ENCODE data around the gene SLC9B2.

The SLC9B2 gene

DNA sequence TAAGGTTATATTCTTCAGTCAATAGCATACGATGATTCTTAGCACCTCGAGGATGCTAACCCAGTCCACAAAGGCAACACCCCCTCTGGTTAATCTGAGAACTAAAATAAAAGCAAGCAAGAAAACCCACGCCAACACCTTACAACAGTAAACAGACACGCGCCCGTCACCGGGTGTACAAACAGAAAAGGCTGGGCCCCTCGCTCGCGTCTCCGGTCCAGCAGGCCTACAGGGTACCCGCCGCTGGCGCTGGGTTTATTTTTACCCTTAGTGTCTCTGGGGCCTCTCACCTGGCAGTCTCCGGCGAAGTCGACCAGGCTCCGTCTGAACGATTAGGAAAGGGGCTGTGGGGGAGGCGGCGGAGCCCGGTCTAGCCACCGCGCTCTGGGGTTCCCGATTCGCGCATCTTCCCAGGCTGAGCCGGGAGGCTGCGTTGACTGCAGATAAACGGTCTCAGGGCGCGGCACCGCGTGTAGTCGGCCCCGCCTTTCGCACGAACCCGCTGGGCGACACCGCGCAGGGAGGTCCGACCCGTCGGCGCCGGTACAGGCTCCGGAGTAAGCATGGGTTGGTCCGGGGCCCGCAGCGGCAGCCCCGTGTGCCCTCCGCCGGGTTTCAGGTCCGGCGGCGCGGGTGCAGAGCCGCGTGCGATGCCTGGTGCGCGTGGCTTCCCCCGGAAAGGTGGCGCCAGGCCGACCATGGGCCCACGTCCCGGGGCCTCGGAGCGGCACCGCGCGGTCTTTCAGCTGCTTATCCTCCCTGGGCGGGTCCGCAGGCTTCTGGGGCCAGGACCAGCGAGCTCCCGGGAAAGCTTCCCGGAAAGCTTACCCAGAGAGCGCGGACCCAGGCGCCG is 441 bp downstream of the SLC9B2 start:
- DNase-seq (ENCODE audit: low read depth) = peak; percentile 45

DNA sequence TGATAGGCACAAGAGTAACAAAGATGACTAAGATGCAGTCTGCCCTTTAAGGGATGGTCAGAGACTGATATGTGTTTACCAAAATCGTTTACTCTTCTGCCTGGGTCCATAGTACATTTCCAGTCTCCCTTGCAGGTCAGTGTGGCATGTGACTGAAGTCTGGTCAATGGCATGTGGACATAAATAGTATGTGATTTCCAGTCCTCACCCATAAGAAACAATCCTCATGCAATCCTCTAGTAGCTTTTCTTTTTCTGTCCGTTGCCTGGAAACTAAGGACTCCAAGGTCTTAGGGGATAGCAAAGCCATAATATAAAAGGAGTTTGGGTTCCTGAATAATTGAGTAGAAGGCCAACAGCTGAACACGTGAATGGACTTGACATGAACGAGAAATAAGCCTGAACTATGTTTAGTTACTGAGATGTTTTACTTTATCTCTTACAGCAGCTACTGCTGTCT is 1.1 kb downstream of the SLC9B2 start:
- no peak for DNase-seq (ENCODE audit: low read depth)

DNA sequence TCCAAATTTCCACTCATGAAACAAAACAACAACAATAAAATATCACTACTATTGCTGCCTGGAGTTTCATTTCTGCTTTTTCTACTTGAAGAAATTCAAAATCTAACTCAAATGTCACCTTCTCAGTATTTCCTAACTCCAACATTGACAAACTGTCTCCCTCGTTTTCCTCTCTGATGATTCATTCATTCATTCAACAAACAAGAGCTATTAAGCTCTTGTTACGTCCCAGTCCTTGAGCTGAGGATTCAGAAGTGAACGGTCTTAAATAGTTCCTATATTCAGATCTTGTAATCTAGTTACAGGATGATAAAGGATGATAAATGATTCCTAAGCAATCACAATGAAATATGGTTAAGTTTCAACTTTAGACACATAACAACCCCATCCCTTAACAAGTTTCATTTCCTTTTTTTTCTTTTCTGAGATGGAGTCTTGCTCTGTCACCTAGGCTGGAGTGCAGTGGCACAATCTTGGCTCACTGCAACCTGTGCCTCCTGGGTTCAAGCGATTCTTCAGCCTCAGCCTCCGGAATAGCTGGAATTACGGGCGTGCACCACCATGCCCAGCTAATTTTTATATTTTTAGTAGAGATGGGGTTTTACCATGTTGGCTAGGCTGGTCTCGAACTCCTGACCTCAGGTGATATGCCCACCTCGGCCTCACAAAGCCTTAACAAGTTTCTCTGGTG is 1.7 kb downstream of the SLC9B2 start:
- DNase-seq (ENCODE audit: low read depth) = no peak

DNA sequence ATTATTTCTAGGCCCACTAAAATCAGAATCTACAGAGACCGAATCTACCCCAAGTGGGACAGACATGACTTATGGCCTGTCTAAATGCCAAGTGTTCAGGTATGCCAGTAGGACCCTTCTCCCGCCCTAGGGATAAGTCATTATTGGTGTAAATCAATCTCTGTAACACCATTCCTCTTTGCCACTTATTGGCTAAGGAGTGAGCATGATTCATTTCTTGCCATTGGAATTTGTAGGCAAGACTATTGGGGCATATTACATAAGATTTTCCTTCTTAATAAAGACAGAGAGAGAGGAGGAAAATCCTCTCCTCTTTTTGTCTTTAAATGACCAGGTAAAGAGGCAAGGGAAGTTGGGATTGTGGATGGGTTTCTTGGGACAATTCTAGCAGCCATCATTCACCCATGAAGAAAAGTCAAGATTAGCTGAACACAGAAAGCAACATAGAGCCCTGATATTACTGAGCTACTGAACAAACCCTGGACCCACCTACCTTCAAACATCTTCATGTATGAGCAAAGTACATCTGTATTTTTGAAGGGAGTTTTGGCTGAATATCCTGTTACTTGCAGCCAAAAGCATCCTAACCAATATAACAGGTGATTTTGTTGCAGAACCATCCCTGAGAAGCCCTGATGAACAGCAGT is 2.6 kb downstream of the SLC9B2 start:
- no peak for DNase-seq (ENCODE audit: low read depth)

DNA sequence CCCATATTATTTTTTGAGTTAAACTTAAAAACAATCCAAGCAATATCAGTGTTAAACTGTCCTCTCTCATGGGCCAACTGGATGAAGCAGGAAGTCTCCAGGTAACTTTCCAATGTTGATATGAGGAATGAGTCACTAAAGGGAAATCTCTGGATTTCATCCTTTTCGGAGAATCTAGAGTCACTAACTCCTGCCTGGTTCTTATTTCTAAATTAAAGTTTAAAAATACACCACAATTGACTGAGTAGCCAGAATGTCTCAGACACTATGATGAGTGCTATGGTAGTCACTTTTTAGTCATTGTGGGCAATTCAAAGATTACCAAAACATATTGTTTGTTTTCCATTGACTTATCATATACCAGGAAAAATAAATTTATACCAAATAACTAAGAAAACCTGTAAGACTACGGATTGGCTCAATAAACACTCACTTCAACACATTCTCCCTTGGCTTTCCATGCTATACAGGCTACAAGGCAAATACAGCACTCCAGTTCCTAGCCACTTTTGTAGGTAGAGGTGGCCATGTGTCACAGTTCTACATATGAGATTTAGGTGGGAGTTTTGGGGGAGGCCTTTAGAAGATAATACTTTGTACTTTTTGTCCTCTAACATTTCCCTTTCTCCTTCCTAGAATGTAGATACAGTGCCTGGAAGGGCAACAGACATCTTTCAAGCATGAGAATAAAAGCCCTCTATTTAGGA is 8.6 kb downstream of the SLC9B2 start:
- DNase-seq (ENCODE audit: low read depth) = no peak

DNA sequence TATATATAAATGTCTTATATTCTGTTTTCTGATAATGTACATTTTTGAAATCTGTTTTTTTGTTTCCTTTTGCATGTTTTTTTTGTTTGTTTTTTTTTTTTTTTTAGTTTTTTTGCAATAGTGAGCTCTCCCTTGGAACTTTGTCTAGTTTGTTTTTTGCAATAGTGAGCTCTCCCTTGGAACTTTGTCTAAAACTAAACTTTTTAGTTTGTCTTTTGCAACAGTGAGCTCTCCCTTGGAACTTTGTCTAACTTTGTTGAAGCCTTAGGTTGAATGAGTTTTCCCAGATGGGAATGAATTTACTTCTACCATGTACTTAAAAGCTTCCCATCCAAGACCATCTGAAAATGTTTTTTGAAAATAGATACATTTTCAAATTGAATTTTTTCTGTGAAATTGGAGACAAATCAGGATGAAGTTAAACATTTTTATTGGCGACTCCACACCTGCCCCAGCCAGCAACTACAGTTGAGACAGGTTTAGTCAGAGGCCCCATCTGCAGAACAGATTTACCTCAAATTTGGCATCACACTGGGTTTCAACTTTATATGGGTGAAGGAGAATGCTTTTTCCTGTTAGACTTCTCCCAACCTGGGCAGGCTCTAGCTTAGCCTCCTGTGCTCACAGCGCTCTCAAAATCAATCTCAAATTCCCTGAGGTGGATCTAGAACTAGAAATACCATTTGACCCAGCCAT is 16.0 kb downstream of the SLC9B2 start:
- no peak for DNase-seq (ENCODE audit: low read depth)

DNA sequence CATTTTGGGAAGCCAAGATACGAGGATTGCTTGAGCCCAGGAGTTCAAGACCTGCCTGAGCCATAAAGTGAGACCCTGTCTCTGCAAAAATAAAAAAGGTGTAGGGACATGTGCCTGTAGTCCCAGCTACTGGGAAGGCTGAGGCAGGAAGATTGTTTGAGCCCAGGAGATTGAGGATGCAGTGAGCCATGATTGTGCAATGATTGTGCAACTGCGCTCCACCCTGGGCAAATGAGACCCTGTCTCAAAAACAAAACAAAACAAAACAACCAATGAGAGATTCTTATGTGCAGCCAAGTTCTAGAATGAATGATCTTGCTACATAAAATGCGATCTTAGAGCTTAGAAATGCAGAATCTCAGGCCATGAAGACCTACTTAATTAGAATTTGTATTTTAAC is 22.5 kb downstream of the SLC9B2 start:
- no peak for DNase-seq (ENCODE audit: low read depth)

DNA sequence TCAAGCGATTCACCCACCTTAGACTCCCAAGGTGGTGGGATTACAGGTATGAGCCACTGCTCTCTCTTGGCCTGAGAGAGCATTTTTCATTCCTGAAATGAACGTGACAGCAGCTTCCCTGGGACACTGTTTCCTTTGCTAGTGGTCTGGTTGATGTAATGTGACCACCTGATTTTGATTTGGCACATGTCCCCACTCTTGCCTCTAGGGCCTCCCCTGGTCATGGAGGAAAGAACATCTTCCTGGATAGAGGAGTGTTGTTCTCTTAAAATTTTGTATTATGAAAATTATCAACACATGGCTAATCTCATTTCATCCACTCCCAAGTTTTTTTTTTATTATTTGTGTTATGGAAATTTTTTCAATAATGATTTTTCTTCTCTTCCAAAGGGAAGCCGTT is 23.8 kb downstream of the SLC9B2 start:
- DNase-seq (ENCODE audit: low read depth) = no peak

DNA sequence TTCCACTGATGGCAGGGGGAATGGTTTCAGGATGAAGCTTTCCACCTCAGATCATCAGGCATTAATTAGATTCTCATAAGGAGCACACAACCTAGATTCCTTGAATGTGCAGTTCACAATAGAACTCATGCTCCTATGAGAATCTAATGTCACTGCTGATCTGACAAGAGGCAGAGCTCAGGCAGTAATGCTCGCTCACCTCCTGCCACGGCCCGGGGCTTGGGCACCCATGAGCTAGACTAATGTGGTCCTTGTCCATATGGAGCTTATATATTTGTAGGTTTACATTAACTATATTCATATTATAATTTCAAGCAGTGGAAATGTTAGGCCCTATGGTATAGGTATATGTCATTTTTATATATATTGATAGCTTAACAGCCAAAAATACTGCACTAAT is 24.4 kb downstream of the SLC9B2 start:
- no peak for DNase-seq (ENCODE audit: low read depth)

DNA sequence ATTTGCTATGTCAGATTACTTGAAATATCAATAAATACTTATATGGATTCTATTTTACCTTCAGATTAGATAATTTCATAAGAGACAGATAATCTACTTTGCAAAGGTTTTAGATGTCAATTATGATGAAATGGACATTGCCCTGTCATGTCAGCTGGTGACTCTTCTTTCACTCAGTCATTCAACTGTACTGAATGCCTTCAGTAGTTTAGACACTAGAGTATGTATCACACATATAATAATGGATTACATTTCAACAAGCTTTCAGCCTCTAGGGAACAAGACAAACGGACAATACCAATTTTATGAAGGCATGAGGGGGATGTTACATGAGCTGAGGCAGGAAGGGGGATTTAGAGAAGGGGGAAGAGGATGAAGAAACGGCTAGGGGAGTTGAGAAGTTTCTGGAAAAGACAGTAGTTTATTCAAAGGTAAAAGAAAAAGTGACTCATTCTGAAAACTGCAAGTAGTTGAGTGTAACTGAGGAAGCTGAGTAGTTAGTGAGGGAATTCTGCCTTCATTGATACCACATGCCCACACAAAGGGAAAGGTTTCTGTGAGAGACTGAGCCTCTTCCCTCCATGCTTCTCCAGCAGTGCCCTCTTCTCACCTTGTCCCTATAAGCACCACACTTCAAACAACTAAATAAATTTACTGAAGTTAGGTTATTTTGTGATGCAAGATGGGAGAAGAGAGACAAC is 25.7 kb downstream of the SLC9B2 start:
- no peak for DNase-seq (ENCODE audit: low read depth)

DNA sequence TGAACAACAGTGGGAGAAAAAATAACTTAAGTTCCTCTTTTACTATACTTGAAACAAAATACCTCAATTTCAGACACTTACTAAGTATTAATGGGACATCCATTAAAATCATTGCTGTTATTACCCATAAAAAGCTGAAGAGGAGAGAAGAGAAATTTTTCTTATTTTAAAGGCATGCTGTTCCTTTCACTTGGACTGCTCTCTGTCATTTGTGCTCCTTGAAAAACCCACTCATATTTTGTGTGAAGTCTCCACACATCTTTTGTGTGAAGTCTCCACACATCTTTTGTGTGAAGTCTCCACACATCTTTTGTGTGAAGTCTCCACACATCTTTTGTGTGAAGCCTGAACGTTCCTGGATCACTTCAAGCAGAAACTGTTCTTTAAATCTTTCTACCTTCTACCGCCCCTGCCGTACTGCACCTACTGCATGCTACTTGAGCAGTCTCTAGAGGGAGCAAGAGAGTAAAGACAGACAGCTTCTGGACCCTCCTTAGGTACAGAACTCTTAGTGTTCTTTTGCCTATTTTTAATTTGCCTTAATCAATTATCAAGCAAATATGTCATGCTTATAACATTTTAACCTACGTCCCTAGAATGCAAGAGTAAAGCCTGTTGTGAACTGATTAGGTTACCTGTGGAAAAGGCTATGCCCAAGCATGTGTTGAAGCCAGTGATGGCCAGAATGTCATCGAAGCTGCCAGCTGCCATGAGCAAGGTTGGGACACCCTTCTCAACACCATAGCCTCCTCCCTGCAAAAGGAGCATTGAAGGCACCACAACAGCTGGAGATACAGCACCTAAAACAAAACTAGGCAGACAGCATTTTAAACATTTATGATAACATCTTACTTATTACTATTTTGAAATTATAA is 29.9 kb downstream of the SLC9B2 start:
- DNase-seq (ENCODE audit: low read depth) = peak; percentile 10

DNA sequence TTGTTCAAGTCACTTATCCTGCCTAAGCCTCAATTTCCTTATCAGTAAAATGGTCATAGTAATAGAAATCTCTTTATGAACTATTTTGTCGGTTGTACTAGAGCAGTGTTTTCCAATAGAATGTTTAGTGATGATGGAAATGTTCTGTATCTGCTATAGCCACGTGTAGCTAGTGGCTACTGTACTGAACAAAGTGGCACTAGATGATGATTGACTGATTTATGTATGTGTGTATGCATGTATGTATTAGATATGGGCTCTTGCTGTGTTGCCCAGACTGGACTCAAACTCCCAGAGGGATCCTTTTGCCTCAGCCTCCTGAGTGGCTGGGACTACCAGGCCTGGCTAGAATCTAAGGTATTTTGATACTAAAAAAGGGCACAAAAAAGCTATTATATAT is 32.4 kb downstream of the SLC9B2 start:
- no peak for DNase-seq (ENCODE audit: low read depth)

DNA sequence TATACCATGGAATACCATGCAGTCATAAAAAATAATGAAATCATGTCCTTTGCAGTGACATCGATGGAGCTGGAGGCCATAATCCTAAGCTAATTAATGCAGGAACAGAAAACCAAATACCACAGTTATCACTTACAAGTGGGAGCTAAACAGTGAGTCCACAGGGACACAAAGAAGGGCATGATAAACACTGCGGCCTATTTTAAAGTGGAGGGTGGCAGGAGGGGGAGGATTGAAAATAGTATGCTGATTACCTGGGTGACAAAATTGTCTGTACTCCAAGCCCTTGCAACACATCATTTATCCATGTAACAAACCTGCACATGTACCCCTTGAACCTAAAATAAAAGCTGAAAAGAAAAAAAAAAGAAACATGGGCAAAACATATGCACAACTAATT is 40.4 kb downstream of the SLC9B2 start:
- DNase-seq (ENCODE audit: low read depth) = no peak

DNA sequence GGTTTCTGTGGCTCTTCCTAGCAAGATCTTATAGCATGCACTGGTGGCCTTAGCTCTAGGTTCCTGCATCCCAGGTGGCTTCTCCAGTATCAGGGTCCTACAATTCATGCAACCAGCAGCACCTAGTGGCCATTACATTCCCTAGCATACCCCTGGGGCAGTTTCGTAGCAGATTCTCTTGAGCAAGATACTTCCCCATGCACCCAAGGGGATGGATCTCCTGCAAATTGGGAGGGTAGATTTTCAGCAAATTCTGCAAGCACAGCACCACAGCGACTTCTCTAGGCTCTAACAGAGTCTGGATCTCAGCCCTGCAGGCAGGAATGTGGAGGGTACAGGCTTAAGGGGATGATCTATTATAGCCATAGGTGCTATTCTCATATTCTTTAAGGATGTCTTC is 44.0 kb downstream of the SLC9B2 start:
- DNase-seq (ENCODE audit: low read depth) = no peak

DNA sequence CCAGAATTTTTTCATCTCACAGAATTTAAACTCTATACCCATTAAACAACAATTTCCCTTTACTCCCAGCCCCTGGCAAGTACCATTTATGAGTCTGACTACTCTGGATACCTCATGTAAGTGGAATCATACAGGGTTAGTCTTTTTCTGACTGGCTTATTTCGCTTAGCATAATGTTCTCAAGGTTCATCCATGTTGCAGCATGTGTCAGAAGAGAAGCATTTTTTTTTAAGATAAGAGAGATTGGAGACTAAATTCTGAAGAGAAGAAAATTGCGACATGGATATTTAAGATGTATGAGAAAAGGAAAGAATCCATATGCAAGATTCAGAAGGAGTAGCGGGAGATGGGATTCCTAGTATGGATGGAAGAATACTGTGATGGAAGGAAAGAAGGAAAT is 45.8 kb downstream of the SLC9B2 start:
- no peak for DNase-seq (ENCODE audit: low read depth)

DNA sequence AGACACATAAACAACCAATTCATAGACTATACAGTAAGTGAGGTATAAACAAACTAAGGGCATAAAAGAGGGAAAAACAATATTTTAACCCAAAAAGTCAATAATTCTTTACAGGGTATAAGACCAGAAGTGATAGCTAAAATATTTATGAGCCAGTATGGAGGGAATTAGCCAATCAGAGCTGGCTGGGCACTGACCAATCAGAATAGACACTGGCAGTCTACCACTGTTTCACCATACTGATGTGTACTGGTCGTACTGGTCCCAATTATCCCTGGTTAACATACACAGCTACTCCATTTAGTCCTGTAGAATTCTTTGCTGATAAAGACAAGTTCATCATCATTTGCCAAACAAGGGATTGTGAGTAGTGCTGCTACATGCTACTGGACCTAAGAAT is 47.3 kb downstream of the SLC9B2 start:
- DNase-seq (ENCODE audit: low read depth) = no peak

DNA sequence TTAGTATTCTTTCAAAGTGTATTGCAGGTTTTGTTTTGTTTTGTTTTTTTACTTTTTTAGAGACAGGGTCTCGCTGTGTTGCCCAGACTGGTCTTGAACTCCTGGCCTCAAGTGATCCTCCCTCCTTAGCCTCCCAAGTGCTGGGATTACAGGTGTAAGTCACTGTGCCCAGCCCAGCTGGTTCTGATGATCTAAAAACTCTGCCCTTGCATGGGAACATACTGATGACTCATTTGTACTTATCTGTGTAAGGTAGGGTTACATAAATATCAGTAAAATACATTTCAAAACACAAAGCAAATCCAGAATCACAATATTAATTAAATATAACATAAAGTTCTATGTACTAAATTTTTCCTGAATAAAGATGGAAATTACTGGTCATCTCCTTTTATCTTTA is 49.7 kb downstream of the SLC9B2 start:
- DNase-seq (ENCODE audit: low read depth) = no peak

DNA sequence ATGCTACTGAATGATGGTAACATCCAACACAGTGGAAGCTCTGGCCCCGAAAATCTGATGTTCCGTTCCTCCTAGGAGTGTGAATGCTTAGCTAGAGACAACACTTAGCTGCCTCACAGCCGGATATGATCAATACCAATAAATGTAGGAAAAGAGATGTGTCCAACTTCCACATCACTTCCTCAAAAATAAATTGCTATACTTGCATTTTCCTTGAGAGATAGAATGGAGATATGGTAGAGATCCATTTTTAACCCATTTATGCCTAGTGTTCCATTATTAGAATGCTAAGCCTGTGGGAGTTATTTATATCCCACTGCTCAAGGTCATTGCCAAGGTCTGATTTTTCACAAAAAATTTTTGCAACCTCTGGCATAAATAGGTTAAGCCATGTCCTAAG is 51.6 kb downstream of the SLC9B2 start:
- no peak for DNase-seq (ENCODE audit: low read depth)

DNA sequence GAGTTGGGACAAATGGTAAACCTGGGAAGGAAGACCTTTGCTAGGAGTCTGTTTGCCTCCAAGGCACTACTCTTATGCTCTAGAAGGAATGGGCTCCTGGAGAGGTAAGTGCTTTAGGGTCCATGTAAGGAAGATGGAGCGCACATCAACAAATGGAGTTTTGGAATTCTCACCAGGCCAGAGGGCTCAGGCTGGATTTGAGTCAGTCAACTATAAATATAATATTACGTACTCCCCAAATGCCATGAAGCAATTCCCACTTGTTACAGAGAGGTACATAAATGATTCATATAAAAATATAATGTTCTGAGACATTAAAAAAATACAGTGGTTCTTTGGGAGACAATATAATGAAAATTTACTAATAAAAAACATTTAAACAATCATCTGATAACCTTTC is 55.4 kb downstream of the SLC9B2 start:
- no peak for DNase-seq (ENCODE audit: low read depth)
